ENCODE data around the gene LCA5L. TPM values are rescaled to one million over a fixed set of nuclear protein-coding genes. Genes with fewer than 3 reads are reported as not detected.
A peak's percentile ranks its signal among the peaks of the same experiment; 100 is the strongest.

Gene LCA5L
- total RNA-seq, 2 experiments from 2014 or later = 0.35 to 1.8 TPM

GRCh38 chr21:39388038-39388810 lies 57.4 kb downstream of the LCA5L start:
- BruUV-seq (replicated peaks) = no TSS peak
- ChIA-PET POLR2A (interaction anchor here (0.6 to 2.5 kb wide), 12 partner anchors 12 to 179 kb away, joined by 3 to 19 read pairs (median 5); no protein-coding TSS in a partner anchor), CTCF (ENCODE audit: unreplicated experiment) (interaction anchor here (0.8 to 1.4 kb wide), 3 partner anchors 12 to 71 kb away, joined by 4 to 6 read pairs (median 5); no protein-coding TSS in a partner anchor)
- no peaks in the 10 kb centered on the region for H4K20me1 ChIP-seq (ENCODE audit: insufficient read depth, low read length)
- peak; percentile 84 for DNase-seq (ENCODE audit: low spot score)
- H2AFZ ChIP-seq (ENCODE audit: low read length) = peak overlapping the region; percentile 63
- peaks cover 22% of the 10 kb centered on the region; the same call in 1 of the 2 replicates for H3K79me2 ChIP-seq (ENCODE audit: insufficient read depth, low read depth, low read length)
- H3K9me3 ChIP-seq (ENCODE audit: low read length) = no peaks in the 10 kb centered on the region
- H3K4me2 ChIP-seq (ENCODE audit: low read length) = peak overlapping the region; percentile 79
- peaks cover 22% of the 10 kb centered on the region for H3K4me1 ChIP-seq (ENCODE audit: insufficient read depth, low read length, poor library complexity, severe bottlenecking)
- H3K9me2 ChIP-seq (ENCODE audit: insufficient read depth, low read length) = no peaks in the 10 kb centered on the region
- no peak for TF ChIP-seq EZH2phosphoT487 (IDR thresholded peaks at IDR 0.05; ENCODE audit: borderline replicate concordance, low read depth, low read length)
- peak; percentile 94 for TF ChIP-seq CTCF (conservative IDR thresholded peaks at IDR 0.05; ENCODE audit: low read length)
- H3K36me3 ChIP-seq (ENCODE audit: insufficient read depth, low read length) = peaks cover 27% of the 10 kb centered on the region
- peak overlapping the region; percentile 64 for H3K27ac ChIP-seq (ENCODE audit: low read depth, low read length, poor library complexity, severe bottlenecking)
- intact Hi-C loops (cut with micrococcal nuclease; ENCODE audit: unreplicated experiment) = loop anchor here (1.0 to 2.0 kb wide), 3 partner anchors 38 to 205 kb away; partner anchors contain the start of gene PSMG1
- H3K4me3 ChIP-seq (ENCODE audit: low read depth, low read length, poor library complexity, severe bottlenecking) = peak overlapping the region; percentile 68

- peak overlapping the region; percentile 64 for H3K27ac ChIP-seq (ENCODE audit: low read depth, low read length, poor library complexity, severe bottlenecking)
- no peaks in the 10 kb centered on the region for H4K20me1 ChIP-seq (ENCODE audit: insufficient read depth, low read length)
- H3K9me2 ChIP-seq (ENCODE audit: insufficient read depth, low read length) = no peaks in the 10 kb centered on the region
- BruUV-seq (replicated peaks) = no TSS peak
- peak; percentile 93 for DNase-seq (ENCODE audit: low spot score)
- POLR2A ChIA-PET = interaction anchor here (0.6 to 2.5 kb wide), 17 partner anchors 11 to 625 kb away, joined by 3 to 19 read pairs (median 4); partner anchors contain the start of gene PSMG1
- TF ChIP-seq EZH2phosphoT487 (IDR thresholded peaks at IDR 0.05; ENCODE audit: borderline replicate concordance, low read depth, low read length) = no peak
- no peak for TF ChIP-seq CTCF (conservative IDR thresholded peaks at IDR 0.05; ENCODE audit: low read length)
- CTCF ChIA-PET (ENCODE audit: unreplicated experiment) = interaction anchor here (0.5 to 1.4 kb wide), 9 partner anchors 12 to 1526 kb away, joined by 3 to 13 read pairs (median 6); no protein-coding TSS in a partner anchor
- H3K4me3 ChIP-seq (ENCODE audit: low read depth, low read length, poor library complexity, severe bottlenecking) = peak overlapping the region; percentile 68
- H3K4me2 ChIP-seq (ENCODE audit: low read length) = peak overlapping the region; percentile 79
- peaks cover 21% of the 10 kb centered on the region for H3K36me3 ChIP-seq (ENCODE audit: insufficient read depth, low read length)
- peak overlapping the region; percentile 80 for H2AFZ ChIP-seq (ENCODE audit: low read length)
- H3K79me2 ChIP-seq (ENCODE audit: insufficient read depth, low read depth, low read length) = peaks cover 22% of the 10 kb centered on the region; the same call in 1 of the 2 replicates
- peaks cover 22% of the 10 kb centered on the region for H3K4me1 ChIP-seq (ENCODE audit: insufficient read depth, low read length, poor library complexity, severe bottlenecking)
- no peaks in the 10 kb centered on the region for H3K9me3 ChIP-seq (ENCODE audit: low read length)
- intact Hi-C loops (cut with micrococcal nuclease; ENCODE audit: unreplicated experiment) = loop anchor here (1.0 to 2.0 kb wide), 3 partner anchors 37 to 205 kb away; partner anchors contain the start of gene PSMG1
These were observed 58.0 kb downstream of the LCA5L start for GRCh38 chr21:39387461-39388037.

All from OCI-LY7 (cell line).